NOMO-1 (cell line): ENCODE results near the gene SUPT16H.
A peak's percentile ranks its signal among the peaks of the same experiment; 100 is the strongest.

Experiments
- DNase-seq, 2 experiments: peaks; one replicate each; lab custom pipeline; 2025; ENCODE audit not compliant: unreplicated experiment in 2 of 2; lab: John Stamatoyannopoulos, UW

Gene SUPT16H

GRCh38 chr14:21369949-21370679, 13.7 kb downstream of the SUPT16H start:
- no peak for DNase-seq

DNA sequence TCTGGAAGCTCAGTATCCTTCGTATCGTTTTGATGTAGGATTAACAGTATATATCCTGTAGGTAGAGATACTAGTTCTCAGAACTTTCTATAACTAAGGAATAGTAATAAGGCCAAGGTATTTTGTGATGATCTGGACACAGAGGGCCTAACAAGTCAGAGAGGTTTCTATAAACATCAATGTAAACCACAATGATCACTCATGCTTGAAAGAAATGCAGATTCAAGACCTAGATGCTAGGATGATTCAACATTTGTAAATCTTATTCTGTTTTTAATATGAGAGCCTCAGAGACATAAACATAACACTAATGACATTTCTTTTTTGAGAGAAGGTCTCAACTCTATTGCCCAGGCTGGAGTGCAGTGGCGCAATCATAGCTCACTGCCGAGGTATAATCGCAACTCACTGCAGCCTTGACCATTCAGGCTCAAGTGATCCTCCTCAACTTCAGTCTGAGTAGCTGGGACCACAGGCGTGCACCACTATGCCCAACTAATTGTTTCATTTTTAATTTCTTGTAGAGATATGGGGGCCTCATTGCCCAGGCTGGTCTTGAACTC, 16.2 kb downstream of the SUPT16H start:
- no peak for DNase-seq

DNA sequence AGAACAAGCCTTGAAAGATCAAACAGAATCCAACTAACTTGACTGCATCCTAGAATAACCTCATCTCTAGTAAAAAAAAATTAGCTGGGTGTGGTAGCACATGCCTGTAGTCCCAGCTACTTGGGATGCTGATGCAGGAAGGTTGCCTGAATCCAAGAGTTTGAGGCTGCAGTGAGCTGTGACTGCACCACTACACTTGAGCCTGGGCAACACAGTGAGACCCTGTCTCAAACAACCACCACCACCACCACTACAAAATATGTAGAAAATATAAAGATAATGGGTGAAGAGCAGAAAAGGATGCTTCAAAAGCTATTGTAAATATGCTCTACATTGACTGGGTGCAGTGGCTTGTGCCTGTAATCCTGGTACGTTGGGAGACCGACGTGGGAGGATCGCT, 27.3 kb downstream of the SUPT16H start:
- no peak for DNase-seq

DNA sequence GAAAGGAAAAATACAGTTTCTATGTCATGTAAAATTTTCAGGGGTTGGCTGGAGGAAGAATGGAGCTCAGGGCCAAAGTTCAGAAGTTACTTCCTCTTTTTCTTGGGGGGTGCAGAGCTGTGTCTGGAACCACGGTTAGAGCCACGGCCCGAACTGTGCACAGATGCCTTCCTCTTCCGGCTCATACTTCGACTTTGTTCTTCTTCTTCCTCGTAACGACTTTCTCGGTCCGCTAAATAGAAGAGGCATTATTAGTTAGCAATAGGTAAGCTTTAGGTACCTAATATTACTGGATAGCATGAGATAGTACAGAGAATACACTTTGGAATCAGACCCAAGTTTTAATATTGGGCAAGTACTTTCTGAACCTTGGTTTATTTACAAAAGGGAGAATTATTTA, 31.2 kb downstream of the SUPT16H start:
- peak; percentile 89 to 90 for DNase-seq

DNA sequence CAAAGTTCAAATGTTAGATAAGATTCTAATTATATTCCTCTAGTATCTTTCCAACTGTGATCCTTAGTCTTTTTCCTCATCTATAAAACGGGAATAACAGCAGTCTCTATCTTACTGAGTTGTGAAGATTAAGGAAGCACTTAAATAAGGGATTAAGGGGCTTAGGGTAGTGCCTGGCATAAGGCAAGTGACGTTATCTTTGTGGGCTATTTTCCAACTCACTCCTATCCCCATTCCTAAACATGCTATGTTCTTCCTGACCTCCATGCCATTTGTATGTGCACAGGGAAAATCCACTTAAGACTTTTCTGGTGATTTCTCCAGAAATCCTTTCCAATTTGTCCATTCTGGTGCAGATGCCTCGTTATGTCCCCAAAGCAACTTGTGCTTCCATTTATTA, 33.3 kb downstream of the SUPT16H start:
- DNase-seq: no peak

GRCh38 chr14:21347201-21347600, 36.6 kb downstream of the SUPT16H start:
- no peak for DNase-seq

GRCh38 chr14:21346532-21347135, 37.2 kb downstream of the SUPT16H start:
- DNase-seq: no peak

- no peak for DNase-seq
These were observed 40.6 kb downstream of the SUPT16H start for GRCh38 chr14:21343035-21343794.

- DNase-seq: no peak
These were observed 49.5 kb downstream of the SUPT16H start for GRCh38 chr14:21334202-21334906.

DNA sequence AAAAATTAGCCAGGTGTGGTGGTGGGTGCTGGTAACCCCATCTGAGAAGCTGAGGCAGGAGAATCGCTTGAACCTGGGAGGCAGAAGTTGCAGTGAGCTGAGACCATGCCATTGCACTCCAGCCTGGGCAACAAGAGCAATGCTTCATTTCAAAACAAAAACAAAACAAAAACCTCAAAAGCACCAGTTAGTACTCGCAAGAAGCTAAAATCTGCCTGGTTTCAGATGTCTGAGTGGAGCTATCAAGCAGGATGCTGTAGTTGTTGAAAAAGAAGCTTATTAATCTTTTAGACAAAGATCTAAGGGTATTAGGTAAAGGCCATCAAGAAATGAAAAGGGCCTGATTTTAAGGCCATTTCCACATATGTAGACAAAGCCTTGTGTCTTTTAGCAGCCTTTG, 50.9 kb downstream of the SUPT16H start:
- DNase-seq: no peak

GRCh38 chr14:21326972-21327371, 56.8 kb downstream of the SUPT16H start:
- no peak for DNase-seq

DNA sequence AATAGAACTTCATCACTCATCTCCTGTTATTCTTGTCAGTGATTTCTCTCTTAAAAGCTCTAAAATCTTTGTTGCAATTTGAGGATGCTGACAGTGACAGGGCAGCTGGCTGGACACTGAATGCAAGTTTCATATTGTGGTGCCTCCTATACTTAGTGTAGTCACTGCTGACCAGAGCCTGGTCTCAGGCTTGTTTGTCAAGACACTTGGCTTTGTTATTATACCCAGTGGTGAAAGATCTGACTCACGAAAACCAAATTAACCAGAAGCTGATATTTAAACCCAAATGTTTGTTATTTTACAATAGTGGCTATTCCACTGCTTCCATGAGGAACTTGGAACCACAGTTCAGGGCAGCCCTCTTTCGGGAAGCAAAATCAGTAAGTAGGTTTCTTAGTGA, 61.1 kb downstream of the SUPT16H start:
- DNase-seq: no peak

- no peak for DNase-seq
These were observed 62.9 kb downstream of the SUPT16H start for GRCh38 chr14:21320913-21321312.

DNA sequence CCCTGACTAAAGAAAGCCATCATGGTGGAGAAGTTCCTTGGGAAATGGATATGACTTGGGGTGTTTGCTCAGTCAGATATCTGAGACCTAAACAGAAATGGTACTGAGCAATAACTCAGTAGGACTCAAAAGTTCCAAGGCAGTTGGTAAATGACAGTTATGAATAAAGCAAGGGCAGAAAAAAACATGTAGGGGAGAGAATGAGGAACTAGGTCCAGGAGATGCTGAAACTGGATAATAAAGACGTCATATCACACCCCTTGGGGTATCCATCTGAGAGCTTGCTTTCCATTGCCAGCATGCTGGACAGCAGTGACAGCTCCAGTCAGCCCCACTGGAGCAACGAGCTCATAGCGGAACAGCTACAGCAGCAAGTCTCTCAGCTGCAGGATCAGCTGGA, 66.4 kb downstream of the SUPT16H start:
- peak; percentile 44 to 90 for DNase-seq

GRCh38 chr14:21313512-21313911, 70.3 kb downstream of the SUPT16H start:
- no peak for DNase-seq

GRCh38 chr14:21311614-21312013, 72.2 kb downstream of the SUPT16H start:
- DNase-seq: no peak

- DNase-seq: no peak
These were observed 73.9 kb downstream of the SUPT16H start for GRCh38 chr14:21309956-21310355.

GRCh38 chr14:21309238-21309636, 74.6 kb downstream of the SUPT16H start:
- DNase-seq: no peak

DNA sequence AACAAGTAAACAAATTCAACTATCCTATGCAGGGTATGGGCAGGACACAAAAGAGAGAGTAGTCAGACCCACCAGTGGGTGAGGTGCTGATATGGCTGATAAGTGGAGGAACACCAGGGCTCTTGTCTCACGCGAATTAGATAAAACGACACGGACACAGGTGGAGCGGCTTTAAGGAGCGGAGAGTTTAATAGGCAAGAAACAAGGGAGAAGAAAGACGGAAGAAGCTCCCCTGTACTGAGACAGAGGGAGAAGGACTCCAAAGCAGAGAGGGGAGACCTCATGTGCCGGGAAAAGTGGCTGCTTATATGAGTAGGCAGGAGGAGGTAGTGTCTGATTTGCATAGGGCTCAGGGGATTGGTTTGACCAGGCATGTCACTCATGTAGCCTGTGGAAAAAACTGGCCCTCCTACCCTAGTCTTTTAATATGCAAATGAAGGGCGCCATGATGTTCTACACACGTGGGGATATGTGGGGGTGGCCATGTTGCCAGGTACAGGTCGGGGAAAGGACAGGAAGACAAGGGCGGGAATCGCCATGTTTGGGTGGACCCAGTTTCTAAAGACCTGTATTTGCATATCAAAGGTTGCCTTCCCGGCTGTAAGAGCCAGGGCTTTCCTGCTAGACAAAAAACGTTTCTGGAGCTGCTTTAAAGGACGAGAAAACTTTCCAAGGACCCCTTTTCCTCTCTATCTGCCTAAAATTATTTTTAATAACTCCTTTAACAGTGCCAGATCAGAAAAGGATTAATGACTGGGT, 75.2 kb downstream of the SUPT16H start:
- peak; percentile 41 to 73 for DNase-seq

GRCh38 chr14:21308132-21308478, 75.7 kb downstream of the SUPT16H start:
- DNase-seq: no peak
